ENCODE results near the gene EHMT2.
"Not testable (repeated sequence)": the region's sequence is repeated elsewhere in the genome, so short reads cannot be mapped to it uniquely, and the experiment has no call there.

Gene EHMT2

DNA sequence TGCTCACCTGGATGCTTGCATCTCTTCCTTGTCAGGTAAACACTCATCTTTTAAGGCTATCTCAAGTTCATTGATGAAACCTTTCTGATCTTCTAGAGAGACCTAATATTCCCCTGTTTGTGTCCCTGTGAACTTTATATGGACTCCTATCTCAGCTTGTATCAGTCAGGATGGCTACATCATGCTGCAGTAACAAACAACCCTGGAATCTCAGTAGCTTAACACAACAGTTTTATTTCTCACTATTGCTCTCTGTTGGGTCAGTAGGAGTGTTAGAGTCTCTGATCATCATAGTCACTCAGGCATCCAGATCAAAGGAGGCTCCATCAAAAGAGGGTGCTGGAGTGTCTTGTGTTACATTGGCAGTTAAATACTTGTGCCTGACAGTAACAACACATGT lies 17.9 kb upstream of the EHMT2 start:
- DNase-seq (ENCODE audit: low spot score) = no peak

DNA sequence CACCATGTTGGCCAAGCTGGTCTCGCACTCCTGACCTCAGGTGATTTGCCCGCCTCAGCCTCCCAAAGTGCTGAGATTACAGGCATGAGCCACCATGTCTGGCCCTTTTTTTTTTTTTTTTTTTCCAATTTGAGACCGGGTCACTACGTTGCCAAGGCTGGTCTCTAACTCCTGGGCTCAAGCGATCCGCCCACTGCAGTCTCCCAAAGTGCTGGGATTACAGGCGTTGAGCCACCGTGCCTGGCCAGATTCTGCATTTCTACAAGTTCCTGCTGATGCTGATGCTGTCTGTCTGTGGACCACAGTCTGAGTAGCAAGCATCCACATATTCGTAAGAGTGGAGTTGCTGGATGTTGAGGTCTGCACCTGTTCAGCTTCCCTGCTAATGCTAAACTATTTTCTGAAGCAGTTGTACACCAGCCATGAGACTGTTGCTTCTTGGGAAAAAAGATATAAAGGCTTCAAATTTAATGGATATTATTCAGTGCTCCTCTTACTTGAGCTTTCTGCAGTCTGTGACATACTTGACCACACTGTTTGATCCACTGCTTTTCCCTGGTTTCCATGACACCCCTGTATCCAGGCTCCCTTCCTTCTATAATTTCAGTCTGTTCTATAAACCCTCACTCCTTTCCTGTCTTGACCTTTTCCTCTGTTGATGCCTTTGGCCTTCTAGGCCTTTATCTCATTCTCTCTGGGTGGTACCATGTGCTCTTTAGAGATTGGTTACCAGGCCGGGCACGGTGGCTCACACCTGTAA lies 14.5 kb upstream of the EHMT2 start:
- no peak for DNase-seq (ENCODE audit: low spot score)

GRCh38 chr6:31909298-31909697 lies 11.8 kb upstream of the EHMT2 start:
- DNase-seq (ENCODE audit: low spot score) = not testable (repeated sequence)

GRCh38 chr6:31908791-31909190 lies 11.3 kb upstream of the EHMT2 start:
- no peak for DNase-seq (ENCODE audit: low spot score)

DNA sequence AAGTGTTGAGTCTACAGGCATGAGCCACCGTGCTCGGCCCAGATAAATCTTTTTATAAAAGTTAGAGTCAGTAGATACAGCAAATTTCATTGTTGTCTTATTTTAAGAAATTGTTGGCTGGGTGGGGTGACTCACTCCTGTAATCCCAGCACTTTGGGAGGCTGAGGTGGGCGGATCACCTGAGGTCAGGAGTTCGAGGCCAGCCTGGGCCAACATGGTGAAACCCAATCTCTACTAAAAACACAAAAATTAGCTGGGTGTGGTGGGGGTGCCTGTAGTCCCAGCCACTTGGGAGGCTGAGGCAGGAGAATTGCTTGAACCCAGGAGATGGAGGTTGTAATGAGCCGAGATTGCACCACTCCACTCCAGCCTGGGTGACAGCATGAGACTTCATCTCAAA lies 10.8 kb upstream of the EHMT2 start:
- DNase-seq (ENCODE audit: low spot score) = not testable (repeated sequence)

DNA sequence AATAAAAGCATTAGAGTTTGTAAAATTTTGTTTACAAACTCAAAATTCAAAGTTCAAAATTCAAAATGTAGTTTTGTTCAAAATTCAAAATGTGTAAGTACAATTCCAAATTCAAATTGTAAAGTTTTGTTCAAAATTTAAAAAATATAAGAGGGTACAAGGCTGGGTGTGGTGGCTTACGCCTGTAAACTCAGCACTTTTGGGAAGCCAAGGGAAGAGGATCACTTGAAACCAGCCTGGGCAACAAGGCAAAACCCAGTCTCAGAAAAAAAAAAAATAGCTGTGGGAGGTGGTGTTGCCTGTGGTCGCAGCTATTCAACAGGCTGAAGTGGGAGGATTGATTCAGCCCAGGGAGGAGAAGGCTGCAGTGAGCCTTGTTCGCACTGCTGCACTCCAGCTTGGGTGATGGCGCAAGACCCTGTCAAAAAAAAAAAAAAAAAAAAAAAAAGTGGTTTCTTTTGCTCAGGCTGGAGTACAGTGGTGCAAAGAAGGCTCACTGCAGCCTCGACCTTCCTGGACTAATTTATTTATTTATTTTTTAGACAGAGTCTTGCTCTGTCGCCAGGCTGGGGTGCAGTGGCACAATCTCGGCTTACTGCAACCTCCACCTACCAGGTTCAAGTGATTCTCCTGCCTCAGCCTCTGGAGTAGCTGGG lies 9.8 kb upstream of the EHMT2 start:
- no peak for DNase-seq (ENCODE audit: low spot score)

- DNase-seq (ENCODE audit: low spot score) = not testable (repeated sequence)
Measured at GRCh38 chr6:31906727-31907126, 9.2 kb upstream of the EHMT2 start.

DNA sequence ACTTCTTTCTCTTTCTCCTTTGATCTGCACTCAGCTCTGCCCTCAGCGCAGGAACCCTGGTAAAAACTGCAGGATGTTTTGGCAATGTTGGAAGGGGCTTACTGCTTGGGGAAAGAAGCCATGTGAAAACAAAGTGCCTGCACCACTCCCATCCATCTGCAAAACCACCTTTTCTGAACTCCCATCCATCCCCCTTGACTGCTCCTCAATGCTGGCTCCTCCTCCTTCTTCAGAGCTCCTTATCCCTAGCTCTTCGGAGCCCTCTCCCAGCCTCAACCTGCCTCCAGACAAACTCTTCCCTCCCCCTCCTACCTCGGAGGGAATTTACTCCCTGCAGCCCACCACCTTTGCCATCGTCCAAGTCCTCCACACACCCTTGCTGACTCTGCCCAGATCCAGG lies 8.6 kb upstream of the EHMT2 start:
- no peak for DNase-seq (ENCODE audit: low spot score)

- no peak for DNase-seq (ENCODE audit: low spot score)
Measured at GRCh38 chr6:31905041-31905440, 7.5 kb upstream of the EHMT2 start.

- DNase-seq (ENCODE audit: low spot score) = no peak
Measured at GRCh38 chr6:31903957-31904356, 6.5 kb upstream of the EHMT2 start.

- peak; percentile 89 for DNase-seq (ENCODE audit: low spot score)
Measured at GRCh38 chr6:31901953-31902643, 4.6 kb upstream of the EHMT2 start, which contains the start of gene ZBTB12. Gene ZBTB12 (minus strand): TSS chr6:31902086. CDS start chr6:31901305, 781 bp downstream.

- peak; percentile 36 for DNase-seq (ENCODE audit: low spot score)
Measured at GRCh38 chr6:31901415-31901952, 4.0 kb upstream of the EHMT2 start.

GRCh38 chr6:31900917-31901414 lies 3.5 kb upstream of the EHMT2 start:
- DNase-seq (ENCODE audit: low spot score) = no peak

GRCh38 chr6:31899882-31900722 lies 2.6 kb upstream of the EHMT2 start:
- DNase-seq (ENCODE audit: low spot score) = no peak

DNA sequence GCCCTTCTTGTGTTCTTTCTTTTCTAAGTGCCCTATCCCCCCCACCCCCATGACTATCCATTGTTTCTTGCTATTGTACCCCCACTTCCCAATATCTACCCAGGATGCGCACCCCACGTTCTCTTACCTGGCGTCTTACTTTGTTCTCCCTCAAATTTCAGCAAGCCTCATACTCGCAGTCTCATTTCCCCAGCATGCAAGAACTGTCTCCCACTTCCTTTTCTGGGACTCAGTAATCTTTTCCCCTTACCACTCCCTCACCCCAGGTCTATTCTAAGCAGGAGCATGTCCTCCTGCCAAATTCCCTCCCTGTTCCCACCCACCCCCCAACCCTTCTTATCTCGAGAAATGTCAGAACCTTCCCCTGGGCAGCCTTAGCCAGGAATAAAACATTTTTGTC lies 1.7 kb upstream of the EHMT2 start:
- DNase-seq (ENCODE audit: low spot score) = no peak

DNA sequence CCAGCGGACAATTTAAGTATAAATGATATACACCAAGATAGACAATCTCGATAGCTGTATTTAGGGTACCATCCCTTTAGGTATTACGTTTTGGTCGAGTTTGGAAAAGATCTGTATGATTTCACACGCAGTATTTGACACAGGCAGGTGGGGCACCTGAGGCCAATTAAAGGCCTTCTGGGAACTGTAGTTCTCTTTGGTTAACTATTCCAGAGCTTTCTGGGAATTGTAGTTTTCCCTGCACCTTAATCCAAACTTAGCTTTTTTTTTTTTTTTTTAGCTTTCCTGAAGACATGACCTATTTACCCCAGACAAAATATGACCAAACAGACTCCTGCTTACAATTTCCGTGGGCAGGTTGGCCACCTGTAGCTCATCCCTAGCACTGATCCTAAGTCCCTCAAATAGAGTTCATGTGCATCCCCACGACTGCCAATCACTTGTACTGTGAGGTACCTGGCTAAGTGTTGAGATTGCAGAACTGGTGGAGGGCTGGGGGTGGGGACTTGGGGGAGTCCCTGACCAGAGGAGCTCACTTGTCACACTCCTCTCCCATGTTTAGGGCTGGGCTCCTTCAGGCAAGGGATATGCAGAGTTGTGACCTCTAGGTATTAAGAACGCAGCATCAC lies 999 bp upstream of the EHMT2 start:
- peak; percentile 59 for DNase-seq (ENCODE audit: low spot score)

DNA sequence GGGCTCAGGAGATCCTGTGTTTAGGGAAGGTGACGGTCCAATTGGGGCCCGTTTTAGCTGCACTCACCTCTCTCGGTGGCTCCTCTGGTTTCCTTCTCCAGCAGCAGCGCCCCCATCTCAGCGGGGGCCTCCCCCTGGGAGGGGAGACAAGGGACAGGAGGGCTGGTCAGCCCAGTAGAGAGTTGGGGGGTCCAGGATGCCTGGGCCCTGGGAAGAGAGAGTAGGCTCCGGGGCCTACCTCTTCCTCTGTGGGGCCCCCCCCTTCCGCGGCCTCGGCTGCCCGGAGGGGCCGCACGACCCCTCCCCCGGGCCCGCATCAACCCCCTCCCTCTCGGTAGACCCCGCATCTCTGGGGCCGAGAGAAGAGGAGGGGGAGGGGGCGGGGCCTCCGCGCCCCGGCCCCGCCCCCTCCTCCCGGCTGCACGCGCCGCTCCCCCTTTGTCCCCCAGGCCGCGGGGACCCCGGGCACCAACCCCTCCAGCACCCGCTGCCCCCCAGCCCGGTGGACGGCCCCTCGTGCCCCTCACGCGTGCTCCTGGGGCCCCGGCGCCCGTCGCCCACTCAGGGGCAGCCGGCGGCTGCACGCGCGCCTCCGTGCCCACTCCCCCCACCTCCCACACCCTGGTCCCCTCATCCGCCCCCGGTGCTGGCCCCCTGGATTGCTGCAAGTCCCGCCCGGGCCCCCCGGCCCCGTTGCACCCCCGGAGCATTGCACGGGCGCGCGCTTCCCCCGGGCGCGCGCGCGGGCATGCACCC lies 464 bp downstream of the EHMT2 start:
- no peak for DNase-seq (ENCODE audit: low spot score)

- DNase-seq (ENCODE audit: low spot score) = no peak
Measured at GRCh38 chr6:31896493-31896855, 1.0 kb downstream of the EHMT2 start.

DNA sequence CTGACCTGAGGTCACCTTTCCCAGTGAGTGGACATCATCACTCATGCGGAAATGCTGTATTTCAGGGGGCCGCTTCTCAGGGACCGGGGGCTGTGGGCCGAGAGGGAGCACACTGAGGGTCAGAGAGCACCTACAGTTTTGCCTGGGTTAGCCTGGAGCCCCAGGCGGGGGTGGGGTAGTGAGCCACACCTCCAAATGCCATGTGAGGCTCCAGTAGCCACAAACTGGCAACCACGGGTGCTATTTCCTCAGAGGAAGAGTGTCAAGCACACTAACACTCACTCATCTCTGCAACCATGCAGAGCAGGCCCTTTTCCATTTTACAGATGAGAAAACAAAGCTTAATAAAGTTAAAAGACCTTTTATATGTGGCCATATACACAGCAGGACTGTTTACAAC lies 4.7 kb downstream of the EHMT2 start:
- no peak for DNase-seq (ENCODE audit: low spot score)

DNA sequence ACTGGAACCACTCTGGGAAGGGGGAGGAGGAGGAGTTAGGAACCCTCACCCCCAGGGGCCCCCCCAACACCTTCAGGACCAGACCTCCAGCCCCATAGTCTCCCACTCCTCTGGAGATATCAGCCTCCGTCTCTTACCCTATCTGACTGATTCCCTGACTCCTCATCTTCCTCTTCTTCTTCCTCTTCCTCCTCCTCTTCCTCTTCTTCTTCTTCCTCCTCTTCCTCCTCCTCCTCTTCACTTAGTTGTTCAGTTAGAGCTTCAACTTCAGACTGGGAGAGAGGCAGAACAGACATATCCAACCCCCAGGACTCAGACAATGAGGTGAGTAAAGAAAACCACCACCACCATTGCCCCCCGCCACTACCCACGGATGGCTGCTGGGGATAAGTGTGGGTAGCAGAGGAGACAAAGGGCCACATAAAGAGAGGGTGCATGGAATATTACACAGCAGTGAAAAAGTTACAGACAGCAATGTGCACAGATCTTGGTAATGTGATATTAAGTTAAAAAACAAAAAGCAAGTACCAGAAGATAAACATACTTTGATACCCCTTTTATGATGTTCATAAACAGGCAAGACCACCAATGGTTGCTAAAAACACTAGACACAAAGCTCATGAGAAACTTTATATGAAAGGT lies 8.0 kb downstream of the EHMT2 start:
- no peak for DNase-seq (ENCODE audit: low spot score)
